H1 (cell line): ENCODE measurements around the gene FCF1. TPM values are rescaled to one million over a fixed set of nuclear protein-coding genes. Genes with fewer than 3 reads are reported as not detected.

Experiments
- CTCF ChIA-PET: fragments of 300-600 bp; sonication (Branson Sonifier 250); formaldehyde crosslinking; loops from one replicate; lab custom pipeline; 2021; ENCODE audit not compliant: partially characterized antibody; lab: Charles Lee
- POLR2A ChIA-PET: fragments of 300-600 bp; sonication (Branson Sonifier 250); formaldehyde crosslinking; loops from one replicate; lab custom pipeline; 2021; ENCODE audit warnings: inconsistent platforms; ENCODE audit not compliant: partially characterized antibody; lab: Charles Lee
- DNase-seq, 2 experiments: peaks; one replicate each; pipeline versions ENCODE4 v3.0.0 to v3.0.0-alpha.2; 2010 to 2022; ENCODE audit warnings: low spot score in 2 of 2, low read depth in 1 of 2, mixed read lengths in 1 of 2
- FAIRE-seq: peaks from 2 replicates; lab custom pipeline; 2011; peaks lifted over from hg19 to GRCh38; lab: Jason Lieb, UNC
- H2AFZ ChIP-seq: 2 replicates; pipeline ENCODE4 v1.8.1; 2012; ENCODE audit warnings: low read length, inconsistent platforms
- H2AK5ac ChIP-seq: 2 replicates; pipeline ENCODE4 v1.6.1; 2013; ENCODE audit warnings: low read depth, low read length
- H2BK120ac ChIP-seq: replicated peaks from 2 replicates; pipeline ENCODE3; 2013; ENCODE audit warnings: low read depth, low read length, inconsistent platforms
- H2BK12ac ChIP-seq: 2 replicates; pipeline ENCODE4 v1.6.1; 2013; ENCODE audit warnings: low read depth, low read length
- H2BK15ac ChIP-seq: 2 replicates; pipeline ENCODE4 v1.6.1; 2013; ENCODE audit warnings: low read length
- H2BK20ac ChIP-seq: 2 replicates; pipeline ENCODE4 v1.6.1; 2013; ENCODE audit warnings: low read length
- H2BK5ac ChIP-seq: 2 replicates; pipeline ENCODE4 v1.6.1; 2013; ENCODE audit warnings: low read depth, low read length
- H3K14ac ChIP-seq: 2 replicates; pipeline ENCODE4 v1.6.1; 2013; ENCODE audit warnings: inconsistent platforms; ENCODE audit not compliant: insufficient read length
- H3K18ac ChIP-seq: 2 replicates; pipeline ENCODE4 v1.6.1; 2013; ENCODE audit warnings: low read length; ENCODE audit errors: extremely low read depth
- H3K23ac ChIP-seq: 2 replicates; pipeline ENCODE4 v1.6.1; 2013; ENCODE audit warnings: inconsistent platforms; ENCODE audit not compliant: insufficient read length
- H3K23me2 ChIP-seq: 2 replicates; pipeline ENCODE4 v1.6.1; 2013; ENCODE audit warnings: low read depth, low read length
- H3K27ac ChIP-seq: 2 replicates; pipeline ENCODE4 v1.6.1; 2011; ENCODE audit warnings: low read depth, low read length, inconsistent platforms
- H3K27me3 ChIP-seq, 4 experiments: replicated peaks in 1 of 4; 1 replicate in 1 of 4; 2 replicates in 3 of 4; pipeline versions ENCODE4 v1.6.1 to v1.8.1; 2011 to 2013; ENCODE audit warnings: low read length in 3 of 4, mild to moderate bottlenecking in 3 of 4, inconsistent platforms in 2 of 4, mixed read lengths in 2 of 4, moderate library complexity in 1 of 4; ENCODE audit not compliant: control insufficient read depth in 3 of 4, insufficient read depth in 3 of 4; ENCODE audit errors: extremely low read depth in 1 of 4
- H3K36me3 ChIP-seq, 4 experiments: 2 replicates each; pipeline versions ENCODE4 v1.6.1 to v1.8.1; 2011 to 2013; ENCODE audit warnings: mild to moderate bottlenecking in 4 of 4, low read length in 3 of 4, moderate library complexity in 2 of 4, control low read depth in 1 of 4, inconsistent platforms in 1 of 4; ENCODE audit not compliant: insufficient read depth in 4 of 4, control insufficient read depth in 2 of 4
- H3K4ac ChIP-seq: replicated peaks from 2 replicates; pipeline ENCODE3; 2013; ENCODE audit warnings: low read length, low read depth, mixed read lengths, inconsistent platforms; ENCODE audit not compliant: insufficient read length
- H3K4me1 ChIP-seq, 4 experiments: replicated peaks in 1 of 4; 1 replicate in 1 of 4; 2 replicates in 3 of 4; pipeline versions ENCODE4 v1.6.1 to v1.8.1; 2011 to 2013; ENCODE audit warnings: low read length in 3 of 4, inconsistent platforms in 2 of 4, mixed read lengths in 1 of 4; ENCODE audit not compliant: insufficient read depth in 4 of 4, control insufficient read depth in 3 of 4
- H3K4me2 ChIP-seq, 2 experiments: 2 replicates each; pipeline versions ENCODE4 v1.6.1 to v1.8.1; 2011 to 2013; ENCODE audit warnings: low read depth in 2 of 2, low read length in 2 of 2, control low read depth in 1 of 2, inconsistent platforms in 1 of 2, mild to moderate bottlenecking in 1 of 2; ENCODE audit not compliant: insufficient read depth in 1 of 2
- H3K4me3 ChIP-seq, 4 experiments: fragments of 200-600, 300-600 bp in 1 of 4; sonication (generic), shearing (Covaris generic), sonication (Bioruptor Twin) in 1 of 4; 2 replicates each; pipeline versions ENCODE4 v1.5.1 to v1.8.1; 2011 to 2016; ENCODE audit warnings: low read length in 4 of 4, low read depth in 3 of 4, control low read depth in 2 of 4, inconsistent platforms in 2 of 4, mild to moderate bottlenecking in 2 of 4, mixed read lengths in 1 of 4, moderate library complexity in 1 of 4; ENCODE audit not compliant: insufficient read depth in 2 of 4; ENCODE audit errors: extremely low read depth in 1 of 4
- H3K56ac ChIP-seq: replicated peaks from 2 replicates; pipeline ENCODE3; 2013; ENCODE audit warnings: low read depth, mild to moderate bottlenecking, mixed read lengths, low read length, inconsistent platforms; ENCODE audit not compliant: insufficient read length
- H3K79me1 ChIP-seq: 2 replicates; pipeline ENCODE4 v1.6.1; 2013; ENCODE audit warnings: low read depth, low read length, control low read depth
- H3K79me2 ChIP-seq, 2 experiments: 2 replicates each; pipeline versions ENCODE4 v1.6.1 to v1.8.1; 2012 to 2013; ENCODE audit warnings: low read length in 2 of 2, mild to moderate bottlenecking in 2 of 2, inconsistent platforms in 1 of 2; ENCODE audit not compliant: insufficient read depth in 2 of 2, control insufficient read depth in 1 of 2
- H3K9ac ChIP-seq, 4 experiments: replicated peaks in 1 of 4; 1 replicate in 1 of 4; 2 replicates in 3 of 4; pipeline versions ENCODE4 v1.6.1 to v1.8.1; 2011 to 2013; ENCODE audit warnings: low read depth in 3 of 4, low read length in 3 of 4, control low read depth in 2 of 4, mild to moderate bottlenecking in 2 of 4, moderate library complexity in 2 of 4, inconsistent platforms in 1 of 4; ENCODE audit errors: extremely low read depth in 1 of 4
- H3K9me3 ChIP-seq, 2 experiments: 2 replicates each; pipeline versions ENCODE4 v1.6.1 to v1.8.1; 2012 to 2013; ENCODE audit warnings: mild to moderate bottlenecking in 2 of 2, moderate library complexity in 2 of 2, control low read depth in 1 of 2, inconsistent platforms in 1 of 2, low read depth in 1 of 2, low read length in 1 of 2, mixed read lengths in 1 of 2; ENCODE audit not compliant: insufficient read depth in 2 of 2
- H4K20me1 ChIP-seq, 2 experiments: replicated peaks in 1 of 2; 2 replicates each; pipeline versions ENCODE3 to v1.8.1; 2011 to 2013; ENCODE audit warnings: inconsistent platforms in 2 of 2, low read length in 2 of 2, mild to moderate bottlenecking in 1 of 2; ENCODE audit not compliant: insufficient read depth in 2 of 2, control insufficient read depth in 1 of 2
- H4K5ac ChIP-seq: 2 replicates; pipeline ENCODE4 v1.6.1; 2013; ENCODE audit warnings: low read length, low read depth, mixed read lengths, inconsistent platforms; ENCODE audit not compliant: insufficient read length
- H4K8ac ChIP-seq: 2 replicates; pipeline ENCODE4 v1.8.0; 2013; ENCODE audit warnings: mild to moderate bottlenecking, moderate library complexity, low read length, inconsistent platforms; ENCODE audit not compliant: insufficient read depth; ENCODE audit errors: extremely low read depth
- H4K91ac ChIP-seq: replicated peaks from 2 replicates; pipeline ENCODE3; 2013; ENCODE audit warnings: low read length, mixed read lengths, inconsistent platforms; ENCODE audit not compliant: insufficient read length
- SIX5 ChIP-seq: IDR thresholded peaks from 2 replicates; pipeline ENCODE4 v1.6.1; 2011; ENCODE audit warnings: mild to moderate bottlenecking, low read depth, low read length
- WGBS, 2 experiments: shearing (Covaris generic) in 1 of 2; methylation state at CpG; one replicate each; pipeline versions ENCODE4 v1.1.6 to v1.1.7; 2013 to 2015; ENCODE audit warnings: low lambda C conversion rate in 2 of 2, mixed read lengths in 2 of 2, inconsistent platforms in 1 of 2, low coverage in 1 of 2, missing lambda C conversion rate in 1 of 2; ENCODE audit not compliant: insufficient replicate concordance in 2 of 2, insufficient coverage in 1 of 2, insufficient read length in 1 of 2; ENCODE audit errors: extremely low coverage in 1 of 2, missing lambda C conversion rate in 1 of 2; 5-methylcytosine and 5-hydroxymethylcytosine counted together
- polyA plus RNA-seq, 7 experiments: library from polyadenylated mRNA; depleted of rRNA in 3 of 7; stranded (reverse) in 5 of 7; unstranded in 2 of 7; fragments of >200 nt in 5 of 7; fragments of 200-250 nt in 2 of 7; gene quantifications; 1 replicate in 5 of 7; 2 replicates in 1 of 7; 4 replicates in 1 of 7; pipeline versions ENCODE4 v1.2.1 to v1.2.3, GENCODE V29; 2011 to 2013; ENCODE audit warnings: missing spikeins in 2 of 7, mixed read lengths in 2 of 7
- total RNA-seq: library from RNA; stranded (reverse); fragmentation: NEBNext Ultra II Directional; extraction: Animal tissue kit (Norgen Biotek cat#: 25700); gene quantifications from 2 replicates; pipeline ENCODE4 v1.2.1, GENCODE V29; 2021

FCF1 gene
- total and polyA plus RNA-seq, 2 of the 8 experiments (the other 6 are each of a cell fraction or from before 2014, with no cell fraction given): 48.1 to 84.3 TPM

GRCh38 chr14:74673768-74674167 lies 39.2 kb upstream of the FCF1 start:
- Histone ChIP-seq H3K27ac (no peak overlapping the region), H3K56ac (no peak overlapping the region), H3K4ac (no peak overlapping the region), H4K20me1 (no peaks in the 10 kb centered on the region), H3K14ac (no peak overlapping the region), H3K23ac (no peak overlapping the region), H3K79me2 (no peaks in the 10 kb centered on the region), H4K91ac (no peak overlapping the region), H2BK20ac (no peak overlapping the region), H3K36me3 (peaks cover 16 to 60% (median 38%) of the 10 kb centered on the region in 4 experiments), H3K79me1 (no peaks in the 10 kb centered on the region), H3K9me3 (no peaks in the 10 kb centered on the region), H2BK15ac (no peak overlapping the region), H3K27me3 (no peaks in the 10 kb centered on the region), H3K23me2 (no peaks in the 10 kb centered on the region), H2BK5ac (no peak overlapping the region), H4K5ac (no peak overlapping the region), H3K4me3 (no peak overlapping the region), H3K18ac (no peak overlapping the region), H2BK12ac (no peak overlapping the region), H3K4me2 (no peak overlapping the region), H2AFZ (no peak overlapping the region), H3K4me1 (no peaks in the 10 kb centered on the region), H2BK120ac (no peak overlapping the region), H4K8ac (no peak overlapping the region), H3K9ac (no peak overlapping the region), H2AK5ac (no peak overlapping the region)
- FAIRE-seq (no peak), DNase-seq (no peak)
- CTCF ChIA-PET: no interaction called here
- WGBS, 2 experiments: 93% methylated on average over 4 of the region's 4 CpGs; no CpG with 5 or more reads in 1 of the 2 experiments
- POLR2A ChIA-PET: no interaction called here
- TF ChIP-seq SIX5: no peak
